Spleen (tissue), 11 donors: Measurements from ENCODE around the gene EHMT1. TPM values are rescaled to one million over a fixed set of nuclear protein-coding genes. Genes with fewer than 3 reads are reported as not detected.

ENCODE experiments used
- DNase-seq: peaks from one replicate; pipeline ENCODE4 v3.0.0-alpha.2; 2020
- H3K27ac ChIP-seq, 8 donors: fragments of 200-600 bp; sonication (generic) in 7 of 8; 1 replicate in 4 of 8; 2 replicates in 4 of 8; pipeline versions ENCODE4 v1.5.0 to v1.8.0; 2016 to 2021; ENCODE audit warnings: inconsistent platforms in 4 of 8, mild to moderate bottlenecking in 4 of 8, moderate library complexity in 1 of 8
- H3K27me3 ChIP-seq, 7 donors: fragments of 200-600 bp; sonication (generic) in 6 of 7; replicated peaks in 1 of 7; 1 replicate in 4 of 7; 2 replicates in 3 of 7; pipeline versions ENCODE4 v1.5.0 to v1.8.0; 2016 to 2021; ENCODE audit warnings: inconsistent platforms in 3 of 7, mild to moderate bottlenecking in 1 of 7
- H3K36me3 ChIP-seq, 6 donors: fragments of 200-600 bp; sonication (generic) in 5 of 6; 1 replicate in 4 of 6; 2 replicates in 2 of 6; pipeline versions ENCODE4 v1.5.0 to v1.8.0; 2016 to 2021; ENCODE audit warnings: inconsistent platforms in 2 of 6
- H3K4me1 ChIP-seq, 6 donors: fragments of 200-600 bp; sonication (generic) in 5 of 6; 1 replicate in 3 of 6; 2 replicates in 3 of 6; pipeline versions ENCODE4 v1.5.0 to v1.8.0; 2016 to 2021; ENCODE audit warnings: inconsistent platforms in 3 of 6
- H3K4me3 ChIP-seq, 8 donors: fragments of 200-600 bp; sonication (generic) in 7 of 8; 1 replicate in 4 of 8; 2 replicates in 4 of 8; pipeline versions ENCODE4 v1.5.0 to v1.8.0; 2016 to 2021; ENCODE audit warnings: inconsistent platforms in 4 of 8, mild to moderate bottlenecking in 4 of 8, moderate library complexity in 2 of 8
- H3K9me3 ChIP-seq, 8 donors: fragments of 200-600 bp; sonication (generic) in 7 of 8; 1 replicate in 4 of 8; 2 replicates in 4 of 8; pipeline versions ENCODE4 v1.5.0 to v1.8.0; 2016 to 2021; ENCODE audit warnings: inconsistent platforms in 4 of 8
- POLR2A ChIP-seq, 3 donors: fragments of 450-650 bp; IDR thresholded peaks; one replicate each; pipeline ENCODE4 v1.5.1; 2017; ENCODE audit warnings: antibody characterized with exemption in 3 of 3, mild to moderate bottlenecking in 1 of 3
- POLR2AphosphoS5 ChIP-seq, 3 donors: sonication (generic); formaldehyde crosslinking; IDR thresholded peaks; one replicate each; pipeline ENCODE4 v1.5.1; 2017; ENCODE audit warnings: antibody characterized with exemption in 3 of 3
- WGBS, 5 donors: extraction: QIAGEN DNeasy Blood & Tissue Kit in 3 of 5; methylation state at CpG; one replicate each; pipeline versions ENCODE4 v1.1.5 to v1.1.7; 2013 to 2018; 5-methylcytosine and 5-hydroxymethylcytosine counted together
- intact Hi-C: fragments of 100-400 bp; cut with DNase I; formaldehyde crosslinking; loops from one replicate; pipeline ENCODE4 v1.15.0; 2023; ENCODE audit warnings: low total_unique reads
- polyA plus RNA-seq, 3 donors: library from polyadenylated mRNA; stranded (reverse); fragments of 200-250 nt; gene quantifications; one replicate each; pipeline ENCODE4 v1.2.1, GENCODE V29; 2013
- total RNA-seq, 7 donors: library from RNA; depleted of rRNA in 3 of 7; stranded (reverse); fragments of >200 nt in 3 of 7; fragmentation: NEBNext Ultra II Directional in 4 of 7; extraction: Animal tissue kit (Norgen Biotek cat#: 25700) in 4 of 7; gene quantifications; one replicate each; pipeline versions ENCODE4 v1.1.0 to v1.2.1, GENCODE V29; 2016 to 2021
- TF ChIP-seq, protein P1 (sequence below), 11 experiments: fragments of 200-600 bp in 7 of 11; fragments of 450-650 bp in 4 of 11; sonication (generic) in 4 of 11; IDR thresholded peaks in 8 of 11; conservative IDR thresholded peaks in 3 of 11; 1 replicate in 7 of 11; 2 replicates in 4 of 11; pipeline versions ENCODE4 v1.4.0 to v1.8.0; 2016 to 2021; ENCODE audit warnings: antibody characterized with exemption in 11 of 11, inconsistent platforms in 4 of 11, mild to moderate bottlenecking in 1 of 11
- donor health status: healthy with polysubstance abuse.
- donor health status: DM: no; HTN: no; CAD: no; lungs with moderate emphysema.
- donor health status: DM: no; HTN: no; CAD: no.
- donor health status: Bipolar disorder and iron deficiency.
- donor health status: healthy.
- donor health status: DM: no; HTN: no; CAD: no.
- donor health status: DM: yes; HTN: yes; CAD: no.

Gene EHMT1
- total and polyA plus RNA-seq, 10 donors: 35.5 to 163 (median 122) TPM

DNA sequence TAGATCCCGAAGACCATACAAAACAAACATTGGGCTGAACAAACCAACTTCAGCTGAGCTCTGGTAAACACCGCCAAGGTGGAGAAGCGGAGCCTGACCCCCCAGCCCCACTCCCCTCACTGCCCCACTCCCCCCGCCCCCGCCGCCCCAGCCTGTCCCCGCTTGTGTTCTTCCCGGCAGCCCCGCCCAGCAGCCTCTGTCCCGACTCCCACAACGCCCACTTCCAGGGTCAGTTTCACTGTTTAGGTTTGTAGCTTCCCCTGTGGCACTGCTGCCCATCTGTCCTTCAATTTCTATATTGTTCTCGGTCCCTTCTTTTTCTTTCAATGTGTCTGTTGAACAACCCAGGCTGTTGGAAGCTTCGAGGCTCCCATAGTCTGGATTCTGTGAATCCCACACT is 146.7 kb downstream of the EHMT1 start:
- intact Hi-C loops: no loop called here
- Histone ChIP-seq H3K4me1 (peaks cover 15 to 58% (median 32%) of the 10 kb centered on the region in 6 donors), H3K4me3 (no peak overlapping the region), H3K9me3 (peaks cover 0 to 8% (median 0%) of the 10 kb centered on the region in 8 donors), H3K36me3 (peaks cover 0 to 96% (median 50%) of the 10 kb centered on the region in 6 donors), H3K27ac (peak overlapping the region in 5 of 8 donors; percentile 36 to 89 (median 85)), H3K27me3 (no peaks in the 10 kb centered on the region)
- 80 to 85% (median 84%) methylated on average over 13 of the region's 13 CpGs for WGBS, 5 donors
- TF ChIP-seq POLR2A (IDR thresholded peaks at IDR 0.05): no peak
- TF ChIP-seq, protein P1, sequence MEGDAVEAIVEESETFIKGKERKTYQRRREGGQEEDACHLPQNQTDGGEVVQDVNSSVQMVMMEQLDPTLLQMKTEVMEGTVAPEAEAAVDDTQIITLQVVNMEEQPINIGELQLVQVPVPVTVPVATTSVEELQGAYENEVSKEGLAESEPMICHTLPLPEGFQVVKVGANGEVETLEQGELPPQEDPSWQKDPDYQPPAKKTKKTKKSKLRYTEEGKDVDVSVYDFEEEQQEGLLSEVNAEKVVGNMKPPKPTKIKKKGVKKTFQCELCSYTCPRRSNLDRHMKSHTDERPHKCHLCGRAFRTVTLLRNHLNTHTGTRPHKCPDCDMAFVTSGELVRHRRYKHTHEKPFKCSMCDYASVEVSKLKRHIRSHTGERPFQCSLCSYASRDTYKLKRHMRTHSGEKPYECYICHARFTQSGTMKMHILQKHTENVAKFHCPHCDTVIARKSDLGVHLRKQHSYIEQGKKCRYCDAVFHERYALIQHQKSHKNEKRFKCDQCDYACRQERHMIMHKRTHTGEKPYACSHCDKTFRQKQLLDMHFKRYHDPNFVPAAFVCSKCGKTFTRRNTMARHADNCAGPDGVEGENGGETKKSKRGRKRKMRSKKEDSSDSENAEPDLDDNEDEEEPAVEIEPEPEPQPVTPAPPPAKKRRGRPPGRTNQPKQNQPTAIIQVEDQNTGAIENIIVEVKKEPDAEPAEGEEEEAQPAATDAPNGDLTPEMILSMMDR (IDR thresholded peaks at IDR 0.05 in 8 of 11, conservative IDR thresholded peaks at IDR 0.05 in 3 of 11): no peak
- TF ChIP-seq POLR2AphosphoS5 (IDR thresholded peaks at IDR 0.05): no peak
- no peak for DNase-seq

DNA sequence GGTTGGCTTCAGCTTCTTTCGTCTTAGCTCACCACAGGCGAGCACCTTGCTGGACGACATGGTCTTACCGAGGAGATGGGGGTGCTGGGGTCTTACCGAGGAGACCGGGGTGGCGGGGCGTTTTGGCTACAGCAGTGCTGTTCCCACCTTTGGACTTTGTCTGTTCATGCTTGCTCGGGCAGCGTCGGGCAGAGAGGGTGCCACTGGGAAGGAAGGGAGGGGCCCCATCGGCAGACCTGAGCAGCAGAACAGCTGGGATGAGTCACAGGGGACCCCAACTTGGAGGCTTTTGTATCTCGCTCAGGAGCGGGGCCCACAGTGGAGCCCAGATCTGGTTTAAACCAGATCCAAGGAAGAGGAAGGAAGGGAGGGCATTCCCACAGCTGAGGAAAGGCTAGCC is 152.8 kb downstream of the EHMT1 start:
- H3K36me3 ChIP-seq: peaks cover 0 to 97% (median 52%) of the 10 kb centered on the region in 6 donors
- 76 to 85% (median 80%) methylated on average over 14 of the region's 14 CpGs for WGBS, 5 donors
- intact Hi-C loops: loop anchor here (10.0 kb wide), 1 partner anchor 97 kb away; no protein-coding TSS in a partner anchor
- no peak overlapping the region for H3K4me3 ChIP-seq
- H3K27me3 ChIP-seq: no peaks in the 10 kb centered on the region
- no peak for DNase-seq
- peak overlapping the region in 1 of 8 donors; percentile 7 for H3K27ac ChIP-seq
- peaks cover 0 to 11% (median 0%) of the 10 kb centered on the region in 6 donors for H3K4me1 ChIP-seq
- H3K9me3 ChIP-seq: peaks cover 0 to 9% (median 0%) of the 10 kb centered on the region in 8 donors
- TF ChIP-seq POLR2A (IDR thresholded peaks at IDR 0.05): no peak

DNA sequence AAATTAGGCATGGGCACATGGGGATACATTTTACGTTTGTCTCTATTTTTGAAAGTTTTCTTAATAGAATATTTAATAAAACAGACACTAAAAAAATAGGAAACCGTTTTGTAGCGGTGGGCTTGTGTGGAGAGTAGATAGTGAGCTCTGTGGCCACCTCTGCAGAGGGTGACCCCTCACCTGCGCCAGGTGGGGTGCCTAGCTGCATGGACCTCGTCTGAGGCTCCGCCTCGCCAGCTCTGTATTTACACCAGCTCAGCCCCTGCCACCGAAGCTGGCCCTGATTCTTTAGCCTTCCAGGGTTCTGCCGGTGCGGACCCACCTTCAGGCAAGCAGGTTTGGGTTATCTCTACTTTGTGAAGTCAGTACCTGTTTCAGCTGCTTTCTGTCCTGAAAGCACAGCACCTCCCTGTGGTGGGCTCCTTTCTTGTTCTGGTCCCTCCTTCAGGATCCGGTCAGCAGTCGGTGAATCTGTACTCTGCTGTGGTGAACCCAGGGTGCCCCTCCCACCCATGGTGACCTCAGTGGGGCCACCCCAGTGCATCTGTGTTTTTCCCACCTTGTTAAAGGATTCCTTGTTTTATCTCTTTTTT is 153.6 kb downstream of the EHMT1 start:
- Histone ChIP-seq H3K36me3 (peaks cover 0 to 97% (median 55%) of the 10 kb centered on the region in 6 donors), H3K9me3 (peaks cover 0 to 9% (median 0%) of the 10 kb centered on the region in 8 donors), H3K4me3 (no peak overlapping the region), H3K27ac (no peak overlapping the region), H3K27me3 (no peaks in the 10 kb centered on the region), H3K4me1 (peaks cover 0 to 11% (median 0%) of the 10 kb centered on the region in 6 donors)
- intact Hi-C loops: loop anchor here (10.0 kb wide), 1 partner anchor 98 kb away; no protein-coding TSS in a partner anchor
- TF ChIP-seq, protein P1 (IDR thresholded peaks at IDR 0.05 in 8 of 11, conservative IDR thresholded peaks at IDR 0.05 in 3 of 11): peak in 5 of 11 experiments; percentile 8 to 17 (median 14)
- TF ChIP-seq POLR2A (IDR thresholded peaks at IDR 0.05) (no peak), POLR2AphosphoS5 (IDR thresholded peaks at IDR 0.05) (no peak)
- 85 to 94% (median 92%) methylated on average over 12 of the region's 12 CpGs for WGBS, 5 donors
- peak; percentile 42 for DNase-seq

DNA sequence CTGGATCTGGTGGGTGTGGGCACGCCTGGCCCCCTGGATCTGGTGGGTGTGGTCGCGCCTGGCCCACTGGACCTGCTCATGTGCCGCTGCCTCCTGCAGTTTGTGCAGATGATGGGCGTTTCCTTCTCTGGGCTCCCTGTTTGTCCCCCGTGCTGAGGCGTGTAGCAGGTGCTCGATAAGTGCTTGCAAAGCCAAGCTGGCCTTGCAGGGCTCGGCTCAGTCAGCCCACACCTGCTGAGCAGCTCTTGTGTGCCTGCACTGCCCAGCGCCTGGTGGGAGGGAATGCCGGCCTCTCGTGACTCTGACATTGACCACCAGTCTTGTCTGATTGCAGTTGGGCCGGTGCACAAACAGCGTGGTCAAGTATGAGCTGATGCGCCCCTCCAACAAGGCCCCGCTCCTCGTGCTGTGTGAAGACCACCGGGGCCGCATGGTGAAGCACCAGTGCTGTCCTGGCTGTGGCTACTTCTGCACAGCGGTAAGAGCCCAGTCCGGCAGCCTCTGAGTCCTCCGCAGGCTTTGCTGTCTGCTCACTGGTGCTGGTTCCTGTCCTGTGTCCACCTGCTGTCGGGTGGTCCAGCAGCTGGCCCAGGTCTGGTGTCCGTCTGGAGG is 156.1 kb downstream of the EHMT1 start:
- peak; percentile 65 for DNase-seq
- no peak for TF ChIP-seq POLR2A (IDR thresholded peaks at IDR 0.05)
- TF ChIP-seq, protein P1 (IDR thresholded peaks at IDR 0.05 in 8 of 11, conservative IDR thresholded peaks at IDR 0.05 in 3 of 11): no peak
- TF ChIP-seq POLR2AphosphoS5 (IDR thresholded peaks at IDR 0.05): peak in 1 of 3 donors; percentile 27
- 96 to 97% (median 96%) methylated on average over 17 to 24 of the region's 24 CpGs for WGBS, 5 donors
- intact Hi-C loops: loop anchor here (10.0 kb wide), 1 partner anchor 100 kb away; no protein-coding TSS in a partner anchor
- Histone ChIP-seq H3K4me3 (no peak overlapping the region), H3K9me3 (peaks cover 0 to 8% (median 0%) of the 10 kb centered on the region in 8 donors), H3K4me1 (peaks cover 0 to 11% (median 0%) of the 10 kb centered on the region in 6 donors), H3K27me3 (no peaks in the 10 kb centered on the region), H3K36me3 (peaks cover 3 to 100% (median 76%) of the 10 kb centered on the region in 6 donors), H3K27ac (no peak overlapping the region)
